ENCODE data around the gene MTUS2. TPM values are rescaled to one million over a fixed set of nuclear protein-coding genes. Genes with fewer than 3 reads are reported as not detected.

The MTUS2 gene
- total and polyA plus RNA-seq, 10 of the 15 experiments (the other 5 are each of a cell fraction or from before 2014, with no cell fraction given): under 0.01 to 0.05 (median 0.02) TPM; not detected in 6

- Histone ChIP-seq H3K4me3 (no peak overlapping the region), H3K9ac (ENCODE audit: control insufficient read depth, insufficient read depth, low read length) (no peak overlapping the region), H3K79me2 (ENCODE audit: control insufficient read depth, insufficient read depth, low read length) (no peaks in the 10 kb centered on the region), H2AFZ (ENCODE audit: control insufficient read depth, low read depth, low read length) (no peak overlapping the region), H3K4me1 (ENCODE audit: control insufficient read depth, insufficient read depth, low read length) (no peaks in the 10 kb centered on the region), H3K36me3 (ENCODE audit: control insufficient read depth in 2 of 2, insufficient read depth in 2 of 2, low read length in 1 of 2) (no peaks in the 10 kb centered on the region), H3K27me3 (replicated peaks in 1 of 2; ENCODE audit: control insufficient read depth in 2 of 2, insufficient read depth in 2 of 2, low read length in 1 of 2) (no peaks in the 10 kb centered on the region), H4K20me1 (ENCODE audit: control insufficient read depth, insufficient read depth) (no peaks in the 10 kb centered on the region), H3K27ac (ENCODE audit: control insufficient read depth, insufficient read depth) (no peak overlapping the region), H3K4me2 (ENCODE audit: control insufficient read depth, insufficient read depth) (no peak overlapping the region), H3K9me3 (replicated peaks; ENCODE audit: control insufficient read depth, insufficient read depth, low read length) (peaks cover 2% of the 10 kb centered on the region; the same call in 1 of the 3 replicates)
- RAD21 ChIA-PET (ENCODE audit: unreplicated experiment): no interaction called here
- 3% methylated on average over 2 of the region's 2 CpGs for WGBS (ENCODE audit: insufficient coverage, insufficient replicate concordance, low lambda C conversion rate, missing lambda C conversion rate)
- SMC1A ChIA-PET (ENCODE audit: uncharacterized antibody, unreplicated experiment): no interaction called here
- in situ Hi-C loops (cut with MboI) (no loop called here), intact Hi-C loops (cut with micrococcal nuclease; ENCODE audit: unreplicated experiment) (no loop called here)
- ATAC-seq (no peak), DNase-seq (ENCODE audit: low read depth, low spot score) (no peak), FAIRE-seq (no peak)
- CTCF ChIA-PET: interaction anchor here (1.0 kb wide), 1 partner anchor 9 kb away, joined by 4 read pairs; no protein-coding TSS in a partner anchor
- TF ChIP-seq KAT2A (conservative IDR thresholded peaks at IDR 0.05; ENCODE audit: control insufficient read depth, low read depth, low read length) (no peak), CBX5 (IDR thresholded peaks at IDR 0.05; ENCODE audit: low read depth) (0 out of 2 replicates have a peak, but pooled peaks have one; percentile 23)
- no TSS peak for BruUV-seq (replicated peaks)
- POLR2A ChIA-PET: no interaction called here
These were observed 52.5 kb downstream of the MTUS2 start for GRCh38 chr13:28872427-28873176.

GRCh38 chr13:28875846-28876615 lies 55.9 kb downstream of the MTUS2 start:
- no peaks in the 10 kb centered on the region for H3K36me3 ChIP-seq (ENCODE audit: control insufficient read depth in 2 of 2, insufficient read depth in 2 of 2, low read length in 1 of 2)
- H3K9me3 ChIP-seq (replicated peaks; ENCODE audit: control insufficient read depth, insufficient read depth, low read length): peaks cover 2% of the 10 kb centered on the region; the same call in 1 of the 3 replicates
- WGBS (ENCODE audit: insufficient coverage, insufficient replicate concordance, low lambda C conversion rate, missing lambda C conversion rate): 39% methylated on average over 6 of the region's 6 CpGs
- H3K9ac ChIP-seq (ENCODE audit: control insufficient read depth, insufficient read depth, low read length): no peak overlapping the region
- ChIA-PET RAD21 (ENCODE audit: unreplicated experiment) (no interaction called here), CTCF (interaction anchor here (0.7 to 1.5 kb wide), 2 partner anchors 12 to 234 kb away, joined by 3 to 6 read pairs; no protein-coding TSS in a partner anchor), POLR2A (no interaction called here), SMC1A (ENCODE audit: uncharacterized antibody, unreplicated experiment) (interaction anchor here (1.6 kb wide), 1 partner anchor 10 kb away, joined by 3 read pairs; no protein-coding TSS in a partner anchor)
- H3K27me3 ChIP-seq (replicated peaks in 1 of 2; ENCODE audit: control insufficient read depth in 2 of 2, insufficient read depth in 2 of 2, low read length in 1 of 2): no peaks in the 10 kb centered on the region
- H4K20me1 ChIP-seq (ENCODE audit: control insufficient read depth, insufficient read depth): no peaks in the 10 kb centered on the region
- no peak overlapping the region for H2AFZ ChIP-seq (ENCODE audit: control insufficient read depth, low read depth, low read length)
- FAIRE-seq (no peak), DNase-seq (ENCODE audit: low read depth, low spot score) (no peak), ATAC-seq (no peak)
- BruUV-seq (replicated peaks): no TSS peak
- H3K4me3 ChIP-seq: no peak overlapping the region
- TF ChIP-seq ZNF274 (IDR thresholded peaks at IDR 0.05; ENCODE audit: insufficient read depth, insufficient read length) (no peak), E2F4 (IDR thresholded peaks at IDR 0.05; ENCODE audit: low read depth, low read length) (no peak), ETV6 (conservative IDR thresholded peaks at IDR 0.05 in 1 of 2, IDR thresholded peaks at IDR 0.05 in 1 of 2; ENCODE audit: borderline replicate concordance in 1 of 2, low read depth in 1 of 2) (no peak), BRCA1 (IDR thresholded peaks at IDR 0.05; ENCODE audit: low read depth, low read length) (no peak), NFXL1 (IDR thresholded peaks at IDR 0.05; ENCODE audit: borderline replicate concordance) (no peak), BCLAF1 (IDR thresholded peaks at IDR 0.05) (no peak)
- H3K79me2 ChIP-seq (ENCODE audit: control insufficient read depth, insufficient read depth, low read length): no peaks in the 10 kb centered on the region
- intact Hi-C loops (cut with micrococcal nuclease; ENCODE audit: unreplicated experiment) (no loop called here), in situ Hi-C loops (cut with MboI) (no loop called here)
- H3K4me1 ChIP-seq (ENCODE audit: control insufficient read depth, insufficient read depth, low read length): no peaks in the 10 kb centered on the region
- H3K27ac ChIP-seq (ENCODE audit: control insufficient read depth, insufficient read depth): no peak overlapping the region
- H3K4me2 ChIP-seq (ENCODE audit: control insufficient read depth, insufficient read depth): no peak overlapping the region
